GM12872 (cell line): ENCODE results near the gene MYH9.

Experiments used
- CTCF ChIP-seq: IDR thresholded peaks from 3 replicates; pipeline ENCODE4 v1.5.1; 2011; ENCODE audit warnings: low read depth, mild to moderate bottlenecking, low read length, moderate library complexity; ENCODE audit not compliant: insufficient read depth

The MYH9 gene

GRCh38 chr22:36234919-36235318 lies 152.8 kb downstream of the MYH9 start:
- no peak for TF ChIP-seq CTCF

GRCh38 chr22:36234213-36234612 lies 153.6 kb downstream of the MYH9 start:
- no peak for TF ChIP-seq CTCF

GRCh38 chr22:36233796-36234195 lies 154.0 kb downstream of the MYH9 start:
- TF ChIP-seq CTCF, result no peak

- no peak for TF ChIP-seq CTCF
Measured at GRCh38 chr22:36232715-36233401, 154.9 kb downstream of the MYH9 start.
